Placental pericyte (primary cell): ENCODE results near the gene CD300C. TPM values are rescaled to one million over a fixed set of nuclear protein-coding genes. Genes with fewer than 3 reads are reported as not detected.

ENCODE experiments used
- total RNA-seq: library from RNA; depleted of rRNA; stranded (reverse); fragments of >200 nt; gene quantifications from 2 replicates; pipeline ENCODE4 v1.2.3, GENCODE V29; 2012

The CD300C gene
- not detected in 2 replicates for total RNA-seq

GRCh38 chr17:74545843-74546230 lies at the start of gene CD300C:
CD300C (minus strand) TSS chr17:74546115; CDS start chr17:74545782, 333 bp downstream.

GRCh38 chr17:74592087-74592990 lies 46.4 kb upstream of the CD300C start, which contains the start of gene CD300LD:
CD300LD (minus strand) TSS chr17:74592283; CDS start chr17:74592202, 81 bp downstream.

GRCh38 chr17:74567397-74567796 lies 21.5 kb upstream of the CD300C start, which contains the start of gene CD300H:
CD300H (minus strand) TSS chr17:74567509.

GRCh38 chr17:74531231-74531761 lies 14.6 kb downstream of the CD300C start, which contains the start of gene CD300LB:
CD300LB (minus strand) TSS chr17:74531475; CDS start chr17:74531350, 125 bp downstream.

Other genes with a start within 250 kb of the CD300C start
- not detected in 2 replicates for gene KIF19, start 219.9 kb downstream of the CD300C start, total RNA-seq
- gene BTBD17, start 184.2 kb downstream of the CD300C start, total RNA-seq, result not detected in 2 replicates
- gene GPR142, start 178.6 kb downstream of the CD300C start, total RNA-seq, result not detected in 2 replicates
- 0.72 and 8.3 TPM in 2 replicates for gene GPRC5C, start 114.0 kb downstream of the CD300C start, total RNA-seq
- not detected in 2 replicates for gene CD300A, start 79.5 kb downstream of the CD300C start, total RNA-seq
- gene CD300LB, start 14.6 kb downstream of the CD300C start, total RNA-seq, result not detected in 2 replicates
- not detected in 2 replicates for gene CD300H, start 21.4 kb upstream of the CD300C start, total RNA-seq
- not detected in 2 replicates for gene CD300LD, start 46.2 kb upstream of the CD300C start, total RNA-seq
- gene CD300E, start 77.6 kb upstream of the CD300C start, total RNA-seq, result not detected in 2 replicates
- gene CD300LF, start 166.8 kb upstream of the CD300C start, total RNA-seq, result 0.29 TPM in 1 of 2 replicates, not detected in the other
- 0.29 TPM in 1 of 2 replicates, not detected in the other for gene RAB37, start 191.1 kb upstream of the CD300C start, total RNA-seq
- gene NHERF1, start 202.5 kb upstream of the CD300C start, total RNA-seq, result 37.5 and 101 TPM in 2 replicates
- gene NAT9, start 230.2 kb upstream of the CD300C start, total RNA-seq, result 27.2 and 53.8 TPM in 2 replicates